Purkinje cell (primary cell): ENCODE measurements around the gene LOX. TPM values are rescaled to one million over a fixed set of nuclear protein-coding genes. Genes with fewer than 3 reads are reported as not detected.

Experiments
- polyA plus RNA-seq: library from polyadenylated mRNA; unstranded; fragments of >200 nt; fragmentation: Nextera tagmentation; gene quantifications from 2 replicates; pipeline ENCODE4 v1.2.1, GENCODE V29; 2014

Gene LOX
- 30.8 and 46.4 TPM in 2 replicates for polyA plus RNA-seq

GRCh38 chr5:122078116-122079110 is at the start of gene LOX:
Gene LOX (minus strand): TSS chr5:122078259. CDS start chr5:122077985, 274 bp downstream.

Other genes with a start within 250 kb of the LOX start
- not detected in 2 replicates for gene FTMT, start 226.4 kb downstream of the LOX start, polyA plus RNA-seq
- gene SRFBP1, start 116.3 kb downstream of the LOX start, polyA plus RNA-seq: 18.3 and 27.8 TPM in 2 replicates
- gene ZNF474, start 51.3 kb upstream of the LOX start, polyA plus RNA-seq: not detected in 2 replicates
- 1.0 and 4.6 TPM in 2 replicates for gene SNCAIP, start 234.0 kb upstream of the LOX start, polyA plus RNA-seq